ENCODE measurements around the gene DYRK1A.

Gene DYRK1A

GRCh38 chr21:37430184-37430821 is 63.7 kb downstream of the DYRK1A start:
- H3K4me3 ChIP-seq (ENCODE audit: control insufficient read depth, low read depth, low read length), result no peak overlapping the region
- DNase-seq (ENCODE audit: low read depth), result no peak
- TF ChIP-seq, protein P1, sequence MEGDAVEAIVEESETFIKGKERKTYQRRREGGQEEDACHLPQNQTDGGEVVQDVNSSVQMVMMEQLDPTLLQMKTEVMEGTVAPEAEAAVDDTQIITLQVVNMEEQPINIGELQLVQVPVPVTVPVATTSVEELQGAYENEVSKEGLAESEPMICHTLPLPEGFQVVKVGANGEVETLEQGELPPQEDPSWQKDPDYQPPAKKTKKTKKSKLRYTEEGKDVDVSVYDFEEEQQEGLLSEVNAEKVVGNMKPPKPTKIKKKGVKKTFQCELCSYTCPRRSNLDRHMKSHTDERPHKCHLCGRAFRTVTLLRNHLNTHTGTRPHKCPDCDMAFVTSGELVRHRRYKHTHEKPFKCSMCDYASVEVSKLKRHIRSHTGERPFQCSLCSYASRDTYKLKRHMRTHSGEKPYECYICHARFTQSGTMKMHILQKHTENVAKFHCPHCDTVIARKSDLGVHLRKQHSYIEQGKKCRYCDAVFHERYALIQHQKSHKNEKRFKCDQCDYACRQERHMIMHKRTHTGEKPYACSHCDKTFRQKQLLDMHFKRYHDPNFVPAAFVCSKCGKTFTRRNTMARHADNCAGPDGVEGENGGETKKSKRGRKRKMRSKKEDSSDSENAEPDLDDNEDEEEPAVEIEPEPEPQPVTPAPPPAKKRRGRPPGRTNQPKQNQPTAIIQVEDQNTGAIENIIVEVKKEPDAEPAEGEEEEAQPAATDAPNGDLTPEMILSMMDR (IDR thresholded peaks at IDR 0.05; ENCODE audit: control insufficient read depth, insufficient read depth, low read depth, low read length, missing control alignments), result no peak

- no peak overlapping the region for H3K4me3 ChIP-seq (ENCODE audit: control insufficient read depth, low read depth, low read length)
- no peak for DNase-seq (ENCODE audit: low read depth)
- TF ChIP-seq, protein P1 (IDR thresholded peaks at IDR 0.05; ENCODE audit: control insufficient read depth, insufficient read depth, low read depth, low read length, missing control alignments), result no peak
Measured at GRCh38 chr21:37431243-37431642, 64.7 kb downstream of the DYRK1A start.

- no peak for DNase-seq (ENCODE audit: low read depth)
- H3K4me3 ChIP-seq (ENCODE audit: control insufficient read depth, low read depth, low read length), result no peak overlapping the region
- TF ChIP-seq, protein P1 (IDR thresholded peaks at IDR 0.05; ENCODE audit: control insufficient read depth, insufficient read depth, low read depth, low read length, missing control alignments), result no peak
Measured at GRCh38 chr21:37432710-37433455, 66.3 kb downstream of the DYRK1A start.

GRCh38 chr21:37433456-37433840 is 66.9 kb downstream of the DYRK1A start:
- no peak overlapping the region for H3K4me3 ChIP-seq (ENCODE audit: control insufficient read depth, low read depth, low read length)
- no peak for DNase-seq (ENCODE audit: low read depth)
- TF ChIP-seq, protein P1 (IDR thresholded peaks at IDR 0.05; ENCODE audit: control insufficient read depth, insufficient read depth, low read depth, low read length, missing control alignments), result no peak

- TF ChIP-seq, protein P1 (IDR thresholded peaks at IDR 0.05; ENCODE audit: control insufficient read depth, insufficient read depth, low read depth, low read length, missing control alignments), result no peak
- DNase-seq (ENCODE audit: low read depth), result peak; percentile 80
- H3K4me3 ChIP-seq (ENCODE audit: control insufficient read depth, low read depth, low read length), result no peak overlapping the region
Measured at GRCh38 chr21:37435120-37435519, 68.5 kb downstream of the DYRK1A start.

DNA sequence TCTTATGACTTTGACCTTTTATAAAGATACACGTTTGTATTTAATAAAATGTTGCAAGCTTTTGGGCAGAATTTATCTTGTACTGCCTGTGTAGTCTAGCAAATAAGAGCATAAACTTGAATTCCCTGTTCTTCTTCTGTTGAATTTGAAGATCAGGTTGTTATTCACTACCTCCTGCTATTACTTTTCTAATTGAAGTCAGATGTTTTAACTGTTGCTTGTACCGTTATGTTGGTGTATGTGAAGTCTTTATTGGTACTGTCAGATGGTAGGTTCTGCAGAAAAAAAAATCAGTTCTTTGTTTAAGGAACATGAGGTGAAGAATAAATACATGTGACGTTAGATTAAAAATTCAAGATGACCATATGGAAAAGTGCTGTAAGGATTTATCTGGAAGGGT is 69.1 kb downstream of the DYRK1A start:
- TF ChIP-seq, protein P1 (IDR thresholded peaks at IDR 0.05; ENCODE audit: control insufficient read depth, insufficient read depth, low read depth, low read length, missing control alignments), result no peak
- DNase-seq (ENCODE audit: low read depth), result no peak
- H3K4me3 ChIP-seq (ENCODE audit: control insufficient read depth, low read depth, low read length), result no peak overlapping the region

Data from AG09309 (cell line).